GM18858 (cell line): ENCODE data around the gene TOR4A.

ENCODE experiments used
- ATAC-seq: cut with Tn5 transposase; IDR thresholded peaks from one replicate; pipeline ENCODE4 v1.9.1; 2021; ENCODE audit not compliant: unreplicated experiment

Gene TOR4A

DNA sequence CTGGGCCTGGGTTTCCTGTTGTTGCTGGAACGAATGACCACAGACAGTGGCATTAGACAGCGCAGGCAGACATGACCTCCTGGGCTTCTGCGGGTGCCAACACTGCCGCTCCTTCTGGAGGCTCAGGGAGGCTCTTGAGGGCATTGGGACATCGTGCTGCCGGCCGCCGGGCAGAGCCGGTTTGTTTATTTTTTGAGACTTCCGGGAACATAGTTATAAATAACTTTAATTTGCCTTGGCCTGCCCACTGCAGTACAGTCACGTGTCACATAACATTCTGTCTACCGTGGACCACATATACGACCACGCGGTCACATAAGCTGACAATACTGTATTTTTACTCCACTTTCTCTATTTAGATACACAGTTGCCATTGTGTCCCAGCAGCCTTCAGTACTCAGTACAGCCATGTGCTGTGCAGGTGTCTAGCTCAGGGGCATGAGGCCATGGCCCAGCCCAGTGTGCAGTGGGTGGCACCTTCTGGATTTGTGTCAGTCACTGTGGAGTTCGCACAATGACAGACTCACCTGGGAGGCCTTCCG, 8.2 kb upstream of the TOR4A start:
- no peak for ATAC-seq

DNA sequence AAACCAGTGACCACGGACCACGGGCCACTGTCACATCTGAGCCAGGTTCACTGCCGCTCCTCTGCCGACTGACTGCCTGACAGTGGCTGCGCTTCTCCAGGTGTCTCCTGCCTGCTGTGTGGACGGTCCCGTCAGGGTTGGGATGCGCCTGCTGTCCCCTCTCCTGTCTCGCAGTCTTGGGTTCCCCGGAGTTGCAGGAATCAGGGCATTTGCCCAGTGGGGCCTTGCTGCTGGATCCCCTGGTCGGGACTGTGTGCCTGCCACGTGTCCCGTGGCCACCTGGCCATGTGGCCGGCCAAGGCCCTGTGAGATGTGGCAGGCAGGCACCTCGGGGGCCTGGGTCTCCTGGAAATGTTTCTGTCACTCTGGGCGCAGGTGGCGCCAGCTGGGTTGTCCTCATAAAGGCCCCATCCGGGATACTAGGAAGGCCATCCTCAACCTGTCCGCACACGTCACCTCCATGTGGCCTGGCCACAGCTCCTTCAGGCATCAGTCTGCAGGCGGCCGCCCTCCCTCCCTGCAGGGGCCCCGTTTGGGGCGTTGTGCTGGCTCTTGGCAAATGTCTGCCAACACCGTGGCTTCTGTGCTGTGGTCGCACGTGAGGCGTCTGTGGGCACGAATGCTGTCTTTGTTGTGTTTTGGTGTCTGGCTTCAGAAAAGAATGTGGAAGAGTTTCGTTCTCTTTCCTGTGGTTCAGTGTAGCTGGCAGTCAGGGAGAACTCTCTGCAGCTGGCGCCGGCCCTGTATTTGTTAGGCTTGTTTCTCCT, 6.4 kb upstream of the TOR4A start:
- ATAC-seq, result no peak

DNA sequence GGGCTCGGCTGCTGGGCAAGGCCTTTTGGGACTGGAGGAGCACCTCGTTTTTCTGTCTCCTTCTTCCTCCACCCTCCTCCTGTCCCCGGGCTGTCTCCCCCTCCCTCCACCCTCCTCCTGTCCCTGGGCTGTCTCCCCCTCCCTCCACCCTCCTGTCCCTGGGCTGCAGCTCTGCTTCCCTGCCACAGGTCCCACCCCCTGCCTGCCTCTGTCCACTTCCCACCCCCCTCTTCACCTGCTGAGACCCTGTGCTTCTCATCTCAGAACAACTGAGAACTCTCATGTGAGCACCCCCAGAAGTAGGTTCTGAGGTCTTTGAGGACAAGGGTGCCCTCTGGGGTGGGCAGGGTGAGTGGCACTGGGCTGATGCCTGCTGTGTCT, 5.8 kb upstream of the TOR4A start:
- no peak for ATAC-seq

DNA sequence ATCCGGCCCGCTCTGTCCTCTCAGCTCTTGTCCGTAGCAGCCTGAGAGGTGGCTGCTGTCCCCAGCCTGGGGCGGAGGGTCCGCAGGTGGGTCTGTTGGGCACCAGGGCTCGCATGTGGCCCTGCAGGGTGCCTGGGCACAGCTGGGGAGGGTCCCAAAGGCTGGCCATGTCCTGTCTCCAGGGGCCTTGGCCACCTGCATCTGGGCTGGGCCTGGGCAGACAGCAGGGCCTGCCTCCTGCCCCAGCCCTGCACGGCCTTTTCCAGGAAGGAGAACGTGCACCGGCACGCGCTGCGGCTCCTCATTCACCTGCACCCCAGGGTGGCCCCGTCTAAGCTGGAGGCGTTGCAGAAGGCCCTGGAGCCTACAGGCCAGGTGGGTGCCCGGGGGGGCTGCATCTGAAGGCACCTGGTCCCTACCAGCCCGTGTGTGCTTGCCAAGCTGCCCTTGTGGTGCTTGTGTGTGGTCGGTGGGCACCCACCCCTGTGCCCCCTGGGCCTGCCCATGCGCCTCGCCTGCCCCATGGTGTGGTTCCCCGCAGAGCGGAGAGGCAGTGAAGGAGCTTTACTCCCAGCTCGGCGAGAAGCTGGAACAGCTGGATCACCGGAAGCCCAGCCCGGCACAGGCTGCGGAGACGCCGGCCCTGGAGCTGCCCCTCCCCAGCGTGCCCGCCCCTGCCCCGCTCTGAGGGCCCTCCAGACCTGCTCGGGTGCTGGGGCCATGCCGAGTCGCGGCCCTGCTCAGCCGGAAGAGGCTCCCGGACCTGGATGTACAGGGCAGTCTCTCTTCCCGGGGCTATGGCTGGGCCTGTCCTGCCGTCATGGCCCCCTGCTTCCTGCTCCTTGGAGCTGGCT, 5.1 kb upstream of the TOR4A start:
- ATAC-seq, result no peak

DNA sequence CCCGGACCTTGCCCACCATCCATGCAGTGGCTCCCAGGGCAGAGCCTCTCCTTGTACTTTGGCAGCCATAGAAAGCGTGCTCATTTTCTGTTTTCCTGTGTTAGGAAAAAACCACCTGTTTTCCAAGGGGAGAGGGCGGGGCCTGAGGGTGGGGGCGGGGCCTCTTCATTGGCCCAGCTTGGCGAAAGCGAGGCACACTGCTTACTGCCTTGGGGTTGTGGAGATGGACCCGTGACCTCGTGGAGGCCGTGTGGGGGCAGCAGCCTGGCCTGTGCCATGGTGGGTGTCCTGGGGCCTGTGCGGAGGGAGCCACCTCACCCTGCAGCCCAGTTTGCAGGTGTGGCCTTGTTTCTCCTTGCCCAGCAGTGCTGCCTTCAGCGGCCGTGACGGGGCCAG, 4.4 kb upstream of the TOR4A start:
- ATAC-seq, result no peak

DNA sequence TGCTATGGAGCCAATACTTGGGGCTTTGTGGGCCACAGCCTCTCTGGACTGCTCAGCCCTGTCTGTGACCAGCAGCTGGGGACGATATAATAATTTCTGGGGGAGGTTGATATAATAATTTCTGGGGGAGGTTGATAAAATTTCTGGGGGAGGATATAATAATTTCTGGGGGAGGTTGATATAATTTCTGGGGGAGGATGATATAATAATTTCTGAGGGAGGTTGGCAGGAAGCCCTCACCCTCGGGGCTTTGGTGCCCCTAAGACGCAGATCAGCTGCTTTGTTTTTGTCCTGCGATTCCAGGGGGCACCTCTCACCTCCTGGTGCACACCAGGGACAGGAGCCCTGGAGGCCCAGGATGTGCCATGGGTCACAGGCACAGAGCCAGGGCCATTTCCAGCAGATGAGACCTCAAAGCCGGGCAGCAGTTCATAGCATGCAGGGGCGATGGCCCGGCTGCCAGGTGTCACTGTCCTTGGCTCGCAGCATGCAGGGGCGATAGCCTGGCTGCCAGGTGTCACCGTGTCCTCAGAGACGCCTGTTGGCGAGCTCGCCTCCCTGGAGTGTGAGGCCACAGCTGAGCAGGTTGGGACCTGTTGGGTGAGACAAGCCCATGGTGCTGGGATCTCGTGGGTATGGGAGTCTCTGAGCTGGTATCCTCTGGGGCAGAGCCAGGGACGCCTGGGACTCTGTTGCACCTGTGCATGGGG, 3.8 kb upstream of the TOR4A start:
- ATAC-seq, result no peak

DNA sequence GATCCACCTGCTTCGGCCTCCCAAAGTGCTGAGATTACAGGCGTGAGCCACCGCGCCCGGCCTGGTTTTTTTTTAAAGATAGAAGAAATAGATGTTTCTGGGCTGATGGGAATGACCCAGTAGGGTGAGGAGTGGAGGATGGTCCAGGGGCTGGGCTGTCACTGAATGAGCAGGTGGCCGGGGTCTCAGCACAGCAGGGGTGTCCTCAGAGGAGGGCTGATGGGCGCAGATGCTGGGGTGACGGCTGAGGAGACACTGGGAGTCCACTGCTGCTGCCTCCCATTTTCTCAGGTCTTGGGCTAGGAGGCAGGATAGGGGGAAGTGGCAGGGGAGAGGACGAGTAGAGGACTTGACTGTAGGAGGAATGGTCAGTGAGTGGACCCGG, 2.3 kb upstream of the TOR4A start:
- no peak for ATAC-seq

DNA sequence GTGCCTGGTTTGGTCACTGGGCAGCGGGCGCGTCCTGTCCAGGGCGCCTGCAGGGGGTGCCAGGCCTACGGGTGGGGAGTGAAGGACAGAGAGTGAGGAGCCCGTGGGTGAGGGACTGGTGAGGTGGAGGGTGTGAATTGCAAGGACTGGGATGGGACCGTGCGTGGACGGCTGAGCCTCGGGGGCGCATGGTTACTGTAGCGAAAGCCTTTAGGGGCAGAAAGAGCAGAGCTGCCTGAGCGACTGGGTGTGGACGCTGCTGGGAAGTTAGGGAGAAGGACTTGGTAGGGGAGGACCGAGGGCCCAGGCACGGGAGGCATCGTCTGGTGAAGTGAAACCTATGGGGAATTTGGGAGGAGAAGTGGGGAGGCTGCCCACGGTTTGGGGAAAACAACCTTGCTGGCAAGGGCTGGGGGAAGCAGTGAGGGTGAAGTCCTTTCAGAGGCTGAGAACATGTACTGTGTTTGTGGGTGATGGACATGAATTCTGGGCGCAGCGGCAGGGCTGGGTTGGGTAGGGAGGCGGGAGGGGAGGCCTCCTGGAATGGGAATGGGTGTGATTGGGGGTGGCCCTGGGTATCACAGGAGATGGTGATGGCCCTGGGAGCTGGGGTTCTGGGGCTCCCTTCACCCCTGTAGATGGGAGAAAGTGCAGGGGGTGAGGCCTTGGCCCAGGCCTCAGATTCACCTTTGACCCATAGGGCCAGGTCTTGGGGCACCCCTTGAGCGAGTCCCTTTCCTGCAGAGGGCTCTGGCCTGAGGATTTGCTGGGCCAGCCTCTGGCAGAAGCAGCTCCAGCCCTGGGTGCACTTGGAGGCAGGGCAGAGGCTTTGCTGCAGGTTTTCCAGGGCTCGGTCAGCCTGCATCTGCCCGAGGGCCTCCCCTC, 1.7 kb upstream of the TOR4A start:
- no peak for ATAC-seq

DNA sequence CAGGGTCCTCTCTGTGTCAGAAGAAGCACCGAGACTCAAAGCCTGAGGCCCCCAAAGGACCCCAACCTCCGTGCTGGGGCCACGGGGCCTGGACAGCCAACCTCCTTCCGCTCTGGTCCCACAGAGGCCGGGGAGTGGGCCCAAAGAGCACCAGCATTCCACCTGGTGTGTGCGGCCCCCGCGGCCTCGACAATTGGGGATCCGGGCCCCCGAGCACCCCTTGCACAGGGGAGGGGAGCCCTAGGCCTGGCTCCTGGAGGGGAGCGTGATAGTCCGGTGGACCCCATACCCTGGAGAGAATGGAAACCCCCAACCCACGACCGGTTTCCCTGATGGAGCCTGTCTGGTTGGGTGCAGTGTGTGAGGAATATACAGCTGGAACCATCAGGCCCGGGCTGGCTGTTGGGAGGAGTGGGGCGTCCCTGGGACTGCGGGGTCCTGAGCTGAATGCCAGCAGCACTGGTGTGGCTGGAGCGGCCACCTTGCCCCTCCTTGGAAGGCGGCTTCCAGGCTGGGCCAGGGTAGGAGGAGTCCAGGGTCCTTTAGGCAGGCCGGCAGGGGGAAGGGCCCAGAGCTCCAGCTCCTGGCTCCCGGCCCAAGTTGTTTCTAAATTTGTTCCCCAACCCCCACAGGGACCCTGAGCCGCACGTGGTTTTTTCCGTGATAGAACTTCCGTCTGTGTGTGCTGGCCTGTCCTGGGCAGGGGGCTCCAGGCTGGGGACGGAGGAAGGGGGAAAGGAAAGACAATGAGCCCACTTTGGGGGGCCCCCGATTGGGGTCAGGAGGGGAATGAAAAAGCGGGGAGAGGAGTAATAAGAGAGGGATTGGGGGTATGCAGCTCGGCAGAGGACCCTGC, 825 bp upstream of the TOR4A start:
- no peak for ATAC-seq

DNA sequence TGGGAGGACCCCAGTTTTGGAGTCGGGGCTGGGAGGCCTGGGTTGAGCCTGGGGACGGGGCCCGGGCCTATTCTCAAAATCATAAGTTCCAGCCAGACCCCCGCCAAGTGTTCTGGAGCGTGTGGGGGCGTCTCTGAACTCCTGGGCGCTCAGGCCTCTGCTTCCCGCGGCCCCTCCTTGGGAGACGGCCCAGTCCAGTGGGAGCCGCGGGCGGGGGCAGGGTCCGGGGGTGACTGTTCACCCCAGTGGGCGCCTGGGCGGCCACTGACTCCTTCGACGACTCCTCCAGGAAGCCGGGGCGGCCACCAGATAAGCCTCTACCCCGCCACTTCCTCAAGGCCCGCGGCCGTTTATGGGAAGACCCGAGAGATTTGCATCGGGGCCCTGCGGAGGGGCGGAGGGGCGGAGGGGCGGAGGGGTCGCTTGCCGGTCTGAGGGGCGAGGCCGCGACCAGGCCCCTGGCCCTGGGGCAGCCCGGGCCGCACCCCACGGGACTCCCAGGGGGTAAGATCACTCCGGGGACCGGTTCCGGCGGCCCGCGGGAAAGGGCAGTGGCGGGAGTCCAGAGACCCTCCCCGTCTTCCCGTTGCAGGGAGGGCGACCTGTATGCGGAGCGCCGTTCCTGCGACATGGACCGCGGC, 655 bp downstream of the TOR4A start:
- ATAC-seq, result no peak

DNA sequence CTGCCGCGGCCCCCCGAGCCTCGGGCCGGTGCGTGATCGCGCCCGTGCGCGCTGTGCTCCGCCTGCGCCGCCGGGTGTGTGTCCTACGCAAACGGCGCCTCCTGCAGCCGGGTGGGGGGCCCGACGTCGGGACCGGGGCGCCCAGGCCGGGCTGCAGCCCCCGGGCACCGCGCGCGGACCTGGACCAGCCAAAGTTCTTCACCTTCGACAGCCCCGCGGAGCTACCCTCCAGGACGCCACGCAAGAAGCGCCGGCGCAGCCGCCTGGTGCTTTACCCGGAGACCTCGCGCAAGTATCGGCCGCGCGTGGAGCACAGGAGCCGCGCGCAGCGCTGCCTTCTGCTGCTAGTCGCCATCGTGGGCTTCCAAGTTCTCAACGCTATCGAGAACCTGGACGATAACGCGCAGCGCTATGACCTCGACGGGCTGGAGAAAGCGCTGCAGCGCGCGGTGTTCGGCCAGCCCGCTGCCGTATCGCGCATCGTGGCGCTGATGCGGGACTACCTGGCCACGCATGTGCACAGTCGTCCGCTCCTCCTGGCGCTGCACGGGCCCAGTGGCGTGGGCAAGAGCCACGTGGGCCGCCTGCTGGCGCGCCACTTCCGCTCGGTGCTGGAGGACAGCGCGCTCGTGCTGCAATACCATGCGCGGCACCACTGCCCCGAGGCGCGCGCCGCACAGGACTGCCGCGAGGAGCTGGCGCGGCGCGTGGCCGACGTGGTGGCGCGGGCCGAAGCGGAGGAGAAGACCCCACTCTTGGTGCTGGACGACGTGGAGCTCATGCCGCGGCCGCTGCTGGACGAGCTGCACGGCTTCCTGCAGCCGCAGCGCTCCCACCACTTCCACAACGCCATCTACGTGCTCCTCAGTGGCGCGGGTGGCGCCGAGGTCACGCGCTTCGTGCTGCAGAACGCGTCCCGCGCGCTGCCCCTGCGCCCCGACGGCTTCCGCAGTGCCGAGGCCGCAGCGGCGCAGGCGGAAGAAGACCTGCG, 1.5 kb downstream of the TOR4A start:
- ATAC-seq, result no peak

DNA sequence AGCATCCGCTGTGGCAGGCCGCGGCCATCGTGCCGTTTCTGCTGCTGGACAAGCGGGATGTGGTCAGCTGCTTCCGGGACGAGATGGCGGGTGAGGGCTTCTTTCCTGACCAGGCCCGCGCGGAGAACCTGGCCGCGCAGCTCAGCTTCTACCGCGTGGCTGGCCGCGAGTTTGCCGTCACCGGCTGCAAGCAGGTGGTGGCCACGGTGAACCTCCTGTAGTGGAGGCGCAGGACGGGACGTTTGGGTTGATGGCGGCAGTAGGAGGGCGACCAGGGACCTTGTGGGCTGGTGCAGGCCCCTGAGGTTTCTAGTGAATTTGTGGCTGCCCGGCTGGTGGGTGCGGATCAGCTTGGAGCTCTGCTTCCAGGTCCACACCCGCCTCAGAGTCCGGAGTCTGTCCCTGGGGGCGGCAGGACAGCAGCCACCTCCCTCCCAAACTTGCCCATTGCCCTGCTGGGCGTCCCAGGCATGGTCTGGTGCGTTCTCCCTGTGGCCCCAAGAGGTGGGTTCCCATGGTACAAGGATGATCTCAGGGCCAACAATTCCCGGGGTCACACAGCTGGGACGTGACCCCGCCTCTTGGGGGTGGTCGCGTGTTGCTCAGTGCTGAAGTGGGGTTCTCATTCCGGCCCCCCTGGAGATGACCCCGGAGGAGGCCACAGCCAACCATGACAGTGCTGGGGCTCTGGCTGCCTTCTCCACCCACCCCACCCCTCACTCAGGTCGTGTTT, 2.4 kb downstream of the TOR4A start:
- ATAC-seq, result no peak

DNA sequence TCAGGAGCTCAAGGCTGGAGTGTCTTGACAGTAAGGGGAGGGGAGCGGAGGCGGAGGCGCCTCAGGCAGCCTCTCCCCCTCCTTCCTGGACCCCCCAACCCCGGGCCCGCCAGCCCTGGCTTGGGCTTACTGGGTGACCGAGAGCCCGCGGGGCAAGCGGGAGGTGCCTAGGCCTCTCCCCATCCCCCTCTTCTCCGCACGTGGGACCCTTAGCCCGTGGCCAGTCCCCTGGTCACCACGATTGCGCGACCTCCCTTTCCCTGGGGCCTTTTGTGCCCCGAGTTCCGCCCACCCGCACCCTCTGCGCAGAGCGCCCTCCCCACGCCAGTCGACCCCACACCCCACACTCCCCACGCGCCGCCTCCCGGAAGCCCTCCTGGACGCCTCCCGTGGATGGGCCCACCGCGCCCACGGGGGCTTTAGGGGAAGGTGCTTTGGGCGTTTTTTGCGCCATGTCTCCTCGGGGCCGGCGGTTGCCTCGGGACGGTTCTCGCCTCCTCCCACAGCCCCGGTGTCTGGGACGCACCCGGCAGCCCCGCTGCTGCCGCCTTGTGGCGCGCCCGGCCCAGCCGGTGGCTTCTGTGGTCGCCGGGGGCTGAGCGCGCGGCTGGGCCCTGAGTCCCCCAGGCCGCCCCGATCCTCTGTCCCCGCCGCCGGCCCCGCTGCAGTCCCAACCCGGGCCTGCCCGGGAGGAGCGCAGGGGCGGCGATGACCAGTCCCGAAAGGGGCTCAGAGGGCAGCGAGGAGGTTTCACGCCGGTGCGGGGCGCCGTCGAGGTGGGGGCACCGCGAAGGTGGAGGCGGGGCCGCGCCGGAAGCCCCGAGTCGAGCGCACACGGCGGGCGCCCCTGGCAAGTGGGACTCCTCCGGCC, 3.2 kb downstream of the TOR4A start:
- no peak for ATAC-seq

DNA sequence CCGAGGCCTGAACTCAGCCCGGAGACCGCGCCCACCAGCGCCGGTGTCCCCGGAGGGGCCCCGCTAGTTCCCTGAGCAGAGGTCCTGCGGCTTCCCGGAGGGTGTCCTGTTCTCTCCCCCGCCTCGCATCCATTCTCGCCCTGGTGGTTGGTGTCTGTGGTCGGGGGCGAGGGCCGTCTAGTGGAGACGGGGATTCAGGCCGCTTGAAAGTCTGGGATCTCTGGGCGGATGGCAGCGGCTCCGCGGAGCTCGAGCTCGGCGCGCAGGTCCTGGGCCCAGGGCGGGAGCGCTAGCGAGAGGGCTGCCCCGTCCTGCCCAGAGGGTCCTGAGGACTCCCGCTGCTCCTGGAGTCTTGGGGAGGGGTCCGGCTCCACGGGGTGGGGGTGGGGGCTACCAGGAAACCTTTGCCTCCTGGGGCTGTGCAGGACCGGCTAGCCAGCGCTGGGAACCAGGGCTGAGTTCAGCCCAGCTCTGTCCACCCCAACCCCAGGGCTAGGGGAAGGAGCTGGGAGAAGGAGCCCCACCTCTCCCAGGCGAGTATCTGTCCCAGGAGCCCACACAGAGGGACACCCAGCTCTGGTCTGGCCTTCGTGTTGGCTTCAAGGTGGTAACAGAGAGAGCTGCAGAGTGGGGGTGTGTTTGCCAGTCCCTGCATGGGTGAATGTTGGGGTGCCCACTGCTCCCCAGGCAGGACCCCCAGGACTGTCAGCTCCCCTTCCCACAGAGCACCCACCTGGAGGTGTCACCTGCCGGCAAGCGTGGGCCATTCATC, 4.0 kb downstream of the TOR4A start:
- no peak for ATAC-seq

DNA sequence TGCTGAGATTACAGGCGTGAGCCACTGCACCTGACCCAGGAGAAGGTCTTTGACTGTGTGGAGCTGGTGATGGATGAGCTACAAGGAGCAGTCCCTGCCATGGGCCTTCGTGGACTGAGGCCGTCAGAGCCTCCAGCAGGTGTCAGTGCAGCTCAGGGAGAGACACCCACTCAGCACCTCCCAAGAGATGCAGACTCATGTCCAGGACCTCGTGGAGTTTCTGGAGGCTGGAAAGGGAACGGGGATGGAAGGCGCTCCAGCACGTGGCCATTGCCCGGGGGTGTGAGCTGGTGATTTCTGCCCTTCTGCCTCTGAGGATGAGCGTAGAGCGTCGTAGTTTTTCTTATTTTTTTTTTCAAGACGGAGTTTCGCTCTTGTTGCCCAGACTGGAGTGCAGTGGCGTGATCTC, 9.5 kb downstream of the TOR4A start:
- no peak for ATAC-seq

DNA sequence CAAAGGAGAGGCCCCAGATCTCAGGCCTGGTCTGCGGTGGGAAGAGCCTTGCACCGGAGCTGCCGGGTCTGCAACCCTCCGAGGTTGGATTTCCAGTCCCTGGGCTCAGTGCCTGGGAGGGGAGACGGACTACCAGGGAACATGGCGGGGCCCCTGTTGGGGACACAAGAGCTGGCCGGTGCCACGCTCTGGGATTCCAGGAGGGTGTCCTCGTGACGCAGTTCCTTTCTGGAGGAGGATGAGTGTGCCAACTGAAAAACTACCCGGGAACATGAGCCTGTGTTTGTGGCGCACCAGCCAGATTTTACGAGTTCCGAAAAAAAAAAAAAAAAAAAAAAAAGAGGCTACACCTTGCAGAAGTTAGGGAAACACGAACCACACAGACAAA, 15.6 kb downstream of the TOR4A start:
- no peak for ATAC-seq
